MCF 10A (cell line): ENCODE data around the gene CD69. TPM values are rescaled to one million over a fixed set of nuclear protein-coding genes. Genes with fewer than 3 reads are reported as not detected.

ENCODE experiments used
- BruUV-seq: library from RNA; stranded (reverse); fragments of 400-500 nt; replicated peaks from 2 replicates; lab custom pipeline; 2021; lab: Mats Ljungman, UMichigan
- CTCF ChIA-PET: fragments of 300-600 bp; sonication (Branson Sonifier 250); formaldehyde crosslinking; extraction: SDS; loops from one replicate; lab custom pipeline; 2021; ENCODE audit warnings: antibody characterized with exemption, inconsistent platforms; lab: Yijun Ruan, JAX
- POLR2A ChIA-PET: fragments of 300-600, 350-650 bp; sonication (Branson Sonifier 250); formaldehyde crosslinking; extraction: SDS; loops from one replicate; lab custom pipeline; 2020; ENCODE audit warnings: antibody characterized with exemption, inconsistent platforms; lab: Yijun Ruan, JAX
- DNase-seq: peaks from one replicate; pipeline ENCODE4 v3.0.0-alpha.2; 2018; ENCODE audit not compliant: unreplicated experiment
- H3K27ac Mint-ChIP-seq: one replicate; pipeline ENCODE4 v1.8.0; 2022; ENCODE audit warnings: mild to moderate bottlenecking, low read depth, mixed read lengths; ENCODE audit not compliant: unreplicated experiment
- H3K27me3 Mint-ChIP-seq: one replicate; pipeline ENCODE4 v1.8.0; 2022; ENCODE audit warnings: mixed read lengths; ENCODE audit not compliant: insufficient read depth, unreplicated experiment
- H3K36me3 Mint-ChIP-seq: one replicate; pipeline ENCODE4 v1.8.0; 2022; ENCODE audit warnings: mild to moderate bottlenecking, moderate library complexity, mixed read lengths; ENCODE audit not compliant: insufficient read depth, unreplicated experiment
- H3K4me1 Mint-ChIP-seq: one replicate; pipeline ENCODE4 v1.8.0; 2022; ENCODE audit warnings: mixed read lengths; ENCODE audit not compliant: insufficient read depth, unreplicated experiment
- H3K4me3 Mint-ChIP-seq: one replicate; pipeline ENCODE4 v1.8.0; 2022; ENCODE audit warnings: mild to moderate bottlenecking, moderate library complexity, mixed read lengths; ENCODE audit not compliant: unreplicated experiment
- H3K9me3 Mint-ChIP-seq: one replicate; pipeline ENCODE4 v1.8.0; 2022; ENCODE audit warnings: mixed read lengths; ENCODE audit not compliant: unreplicated experiment
- intact Hi-C: fragments of 100-400 bp; cut with micrococcal nuclease; formaldehyde crosslinking; loops from 2 replicates; pipeline ENCODE4 v1.14.1; 2022
- total RNA-seq: library from RNA; stranded (reverse); gene quantifications from 2 replicates; pipeline ENCODE4 v1.2.3, GENCODE V29; 2022
- TF ChIP-seq, protein P1 (sequence below): fragments of 200-600 bp; IDR thresholded peaks from one replicate; pipeline ENCODE4 v1.8.0; 2022; ENCODE audit warnings: antibody characterized with exemption, mild to moderate bottlenecking; ENCODE audit not compliant: unreplicated experiment

CD69 gene
- total RNA-seq, 1 experiment from 2014 or later, result not detected

DNA sequence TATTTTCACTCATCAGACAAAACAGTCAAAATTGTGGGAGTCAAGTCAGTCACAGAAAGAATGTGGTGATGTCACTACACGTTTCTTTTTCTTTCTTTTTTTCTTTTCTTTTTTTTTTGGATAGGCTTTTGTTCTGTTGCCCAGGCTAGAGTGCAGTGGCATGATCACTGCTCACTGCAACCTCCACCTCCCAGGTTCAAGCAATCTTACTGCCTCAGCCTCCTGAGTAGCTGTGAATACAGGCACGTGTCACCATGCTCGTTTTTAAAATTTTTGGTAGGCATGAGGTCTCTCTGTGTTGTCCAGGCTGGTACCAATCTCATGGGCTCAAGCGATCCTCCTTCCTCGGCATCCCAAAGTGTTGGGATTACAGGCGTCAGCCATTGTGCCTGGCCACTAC, 30.1 kb downstream of the CD69 start:
- H3K4me1 Mint-ChIP-seq, result peaks cover 7% of the 10 kb centered on the region
- intact Hi-C loops, result no loop called here
- CTCF ChIA-PET, result interaction anchor here (0.7 to 2.8 kb wide), 5 partner anchors 12 to 22 kb away, joined by 4 to 17 read pairs (median 4); no protein-coding TSS in a partner anchor
- no peaks in the 10 kb centered on the region for H3K27me3 Mint-ChIP-seq
- no peak overlapping the region for H3K4me3 Mint-ChIP-seq
- BruUV-seq, result no TSS peak
- no peaks in the 10 kb centered on the region for H3K36me3 Mint-ChIP-seq
- no peak for DNase-seq
- TF ChIP-seq, protein P1, sequence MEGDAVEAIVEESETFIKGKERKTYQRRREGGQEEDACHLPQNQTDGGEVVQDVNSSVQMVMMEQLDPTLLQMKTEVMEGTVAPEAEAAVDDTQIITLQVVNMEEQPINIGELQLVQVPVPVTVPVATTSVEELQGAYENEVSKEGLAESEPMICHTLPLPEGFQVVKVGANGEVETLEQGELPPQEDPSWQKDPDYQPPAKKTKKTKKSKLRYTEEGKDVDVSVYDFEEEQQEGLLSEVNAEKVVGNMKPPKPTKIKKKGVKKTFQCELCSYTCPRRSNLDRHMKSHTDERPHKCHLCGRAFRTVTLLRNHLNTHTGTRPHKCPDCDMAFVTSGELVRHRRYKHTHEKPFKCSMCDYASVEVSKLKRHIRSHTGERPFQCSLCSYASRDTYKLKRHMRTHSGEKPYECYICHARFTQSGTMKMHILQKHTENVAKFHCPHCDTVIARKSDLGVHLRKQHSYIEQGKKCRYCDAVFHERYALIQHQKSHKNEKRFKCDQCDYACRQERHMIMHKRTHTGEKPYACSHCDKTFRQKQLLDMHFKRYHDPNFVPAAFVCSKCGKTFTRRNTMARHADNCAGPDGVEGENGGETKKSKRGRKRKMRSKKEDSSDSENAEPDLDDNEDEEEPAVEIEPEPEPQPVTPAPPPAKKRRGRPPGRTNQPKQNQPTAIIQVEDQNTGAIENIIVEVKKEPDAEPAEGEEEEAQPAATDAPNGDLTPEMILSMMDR, result no peak
- H3K9me3 Mint-ChIP-seq, result no peaks in the 10 kb centered on the region
- H3K27ac Mint-ChIP-seq, result no peak overlapping the region
- POLR2A ChIA-PET, result interaction anchor here (1.3 kb wide), 1 partner anchor 82 kb away, joined by 3 read pairs; no protein-coding TSS in a partner anchor

DNA sequence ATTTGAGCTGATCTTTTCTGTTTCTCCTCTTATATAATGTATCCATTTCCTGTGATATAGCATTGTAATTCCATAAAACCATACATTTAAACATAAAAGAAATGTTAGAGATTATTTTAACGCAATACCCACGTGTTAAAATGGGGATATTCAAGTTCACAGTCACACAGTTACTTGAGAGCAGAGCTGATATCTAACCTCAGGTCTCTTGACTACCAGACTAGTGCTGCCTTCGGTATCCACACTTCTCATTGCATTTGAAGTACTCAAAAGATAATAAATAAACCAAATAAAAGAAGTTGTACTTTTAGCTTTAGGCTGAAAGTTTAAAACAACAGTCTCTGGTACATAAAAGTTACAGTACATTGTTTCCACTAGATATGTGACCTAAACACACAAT, 30.7 kb downstream of the CD69 start:
- DNase-seq, result no peak
- TF ChIP-seq, protein P1, result no peak
- ChIA-PET CTCF (interaction anchor here (0.6 to 2.8 kb wide), 6 partner anchors 13 to 174 kb away, joined by 3 to 17 read pairs (median 4); no protein-coding TSS in a partner anchor), POLR2A (interaction anchor here (0.6 to 1.3 kb wide), 3 partner anchors 9 to 90 kb away, joined by 3 read pairs; no protein-coding TSS in a partner anchor)
- no peaks in the 10 kb centered on the region for H3K9me3 Mint-ChIP-seq
- no peak overlapping the region for H3K27ac Mint-ChIP-seq
- no peak overlapping the region for H3K4me3 Mint-ChIP-seq
- intact Hi-C loops, result no loop called here
- peaks cover 11% of the 10 kb centered on the region for H3K4me1 Mint-ChIP-seq
- H3K27me3 Mint-ChIP-seq, result no peaks in the 10 kb centered on the region
- H3K36me3 Mint-ChIP-seq, result no peaks in the 10 kb centered on the region
- BruUV-seq, result no TSS peak

DNA sequence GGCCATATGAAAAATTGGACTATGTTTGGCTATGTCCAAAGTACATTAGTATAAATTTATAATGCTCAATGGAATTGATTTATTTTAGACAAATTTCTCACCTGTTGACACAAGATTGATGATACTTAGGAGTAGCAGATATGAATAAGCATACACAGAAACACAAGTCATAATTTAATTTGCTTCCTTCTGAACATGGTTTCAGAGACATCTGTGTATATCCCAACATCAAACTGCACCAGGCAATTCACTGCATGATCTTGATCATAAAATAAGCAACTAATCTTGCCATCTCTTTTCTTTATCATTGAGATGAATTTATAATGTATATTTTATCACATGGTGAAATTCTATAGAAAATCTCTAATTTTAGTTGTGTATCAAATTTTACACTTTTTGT, 31.6 kb downstream of the CD69 start:
- intact Hi-C loops, result no loop called here
- no peak for DNase-seq
- Mint-ChIP-seq H3K27ac (no peak overlapping the region), H3K27me3 (no peaks in the 10 kb centered on the region), H3K4me3 (no peak overlapping the region), H3K36me3 (no peaks in the 10 kb centered on the region), H3K9me3 (no peaks in the 10 kb centered on the region), H3K4me1 (peaks cover 11% of the 10 kb centered on the region)
- ChIA-PET POLR2A (interaction anchor here (1.0 kb wide), 1 partner anchor 89 kb away, joined by 3 read pairs; no protein-coding TSS in a partner anchor), CTCF (interaction anchor here (0.6 to 2.8 kb wide), 3 partner anchors 14 to 50 kb away, joined by 5 to 17 read pairs (median 14); no protein-coding TSS in a partner anchor)
- BruUV-seq, result no TSS peak
- TF ChIP-seq, protein P1, result no peak

DNA sequence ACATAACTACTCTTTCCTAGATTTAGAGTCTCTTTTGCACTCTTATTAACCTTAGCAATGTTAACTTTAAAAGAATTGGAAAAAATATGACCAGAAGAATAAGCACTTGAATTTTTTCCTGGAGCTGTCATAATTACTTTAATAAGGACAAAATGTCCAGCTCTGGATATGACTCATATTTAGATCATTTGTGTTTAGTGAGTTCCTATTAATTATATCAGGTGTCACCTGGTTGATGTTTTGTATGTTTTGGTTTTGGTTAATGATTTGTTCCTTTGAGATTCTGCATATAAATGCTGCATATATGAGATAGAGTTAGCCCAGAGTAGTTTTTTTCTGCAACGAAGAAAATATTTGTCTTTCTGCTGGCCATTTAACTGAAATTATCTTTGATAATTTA, 32.9 kb downstream of the CD69 start:
- H3K36me3 Mint-ChIP-seq, result no peaks in the 10 kb centered on the region
- no peak overlapping the region for H3K27ac Mint-ChIP-seq
- no peak overlapping the region for H3K4me3 Mint-ChIP-seq
- DNase-seq, result no peak
- ChIA-PET CTCF (interaction anchor here (0.6 to 1.0 kb wide), 2 partner anchors 15 to 197 kb away, joined by 3 to 5 read pairs; no protein-coding TSS in a partner anchor), POLR2A (no interaction called here)
- H3K4me1 Mint-ChIP-seq, result peaks cover 11% of the 10 kb centered on the region
- no TSS peak for BruUV-seq
- no peaks in the 10 kb centered on the region for H3K27me3 Mint-ChIP-seq
- no peaks in the 10 kb centered on the region for H3K9me3 Mint-ChIP-seq
- intact Hi-C loops, result no loop called here
- TF ChIP-seq, protein P1, result no peak
